Measurements from ENCODE around the gene PPL.
A peak's percentile ranks its signal among the peaks of the same experiment; 100 is the strongest.

Gene PPL

DNA sequence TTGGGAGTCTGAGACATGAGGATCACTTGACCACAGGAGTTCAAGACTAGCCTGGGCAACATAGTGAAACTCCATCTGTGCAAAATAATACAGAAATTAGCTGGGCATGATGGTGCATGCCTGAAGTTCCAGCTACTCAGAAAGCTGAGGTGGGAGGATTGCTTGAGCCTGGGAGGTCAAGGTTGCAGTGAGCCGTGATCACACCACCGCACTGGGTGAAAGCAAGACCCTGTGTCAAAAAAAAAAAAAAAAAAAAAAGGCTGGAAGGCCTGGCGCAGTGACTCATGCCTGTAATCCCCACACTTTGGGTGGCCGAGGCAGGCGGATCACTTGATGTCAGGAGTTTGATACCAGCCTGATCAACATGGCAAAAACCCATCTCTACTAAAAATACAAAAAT, 81.6 kb downstream of the PPL start:
- no peak for DNase-seq

DNA sequence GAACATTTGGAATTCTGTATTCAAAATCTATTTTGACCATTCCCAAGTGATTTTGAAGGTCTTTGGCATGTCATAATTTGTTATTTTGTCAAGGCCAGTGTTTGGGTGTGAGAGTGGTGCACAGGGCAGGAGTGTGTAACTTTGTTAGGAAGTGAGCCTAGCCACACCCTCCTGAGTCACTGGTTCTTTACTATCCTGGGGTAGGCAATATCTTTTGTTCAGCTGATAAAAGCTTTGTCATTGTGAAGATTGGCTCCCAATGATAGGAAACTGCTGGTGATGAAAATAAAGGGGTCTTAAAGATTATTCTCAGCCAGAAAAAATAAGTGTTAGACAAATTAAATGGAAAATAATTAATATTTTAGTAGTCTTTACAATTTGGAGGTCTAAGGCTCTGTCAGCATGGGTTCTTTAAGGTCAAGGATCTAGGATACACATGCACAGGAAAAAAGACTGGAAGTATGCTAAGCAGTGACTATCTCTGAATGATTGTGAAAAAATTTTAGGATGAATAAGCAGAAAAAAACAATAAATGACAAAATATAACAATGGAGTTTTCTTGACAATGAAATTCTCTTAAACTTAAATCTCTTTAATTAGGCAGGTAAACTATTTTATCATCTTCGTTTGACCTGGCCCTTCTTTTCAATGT, 84.6 kb downstream of the PPL start:
- DNase-seq, result no peak

DNA sequence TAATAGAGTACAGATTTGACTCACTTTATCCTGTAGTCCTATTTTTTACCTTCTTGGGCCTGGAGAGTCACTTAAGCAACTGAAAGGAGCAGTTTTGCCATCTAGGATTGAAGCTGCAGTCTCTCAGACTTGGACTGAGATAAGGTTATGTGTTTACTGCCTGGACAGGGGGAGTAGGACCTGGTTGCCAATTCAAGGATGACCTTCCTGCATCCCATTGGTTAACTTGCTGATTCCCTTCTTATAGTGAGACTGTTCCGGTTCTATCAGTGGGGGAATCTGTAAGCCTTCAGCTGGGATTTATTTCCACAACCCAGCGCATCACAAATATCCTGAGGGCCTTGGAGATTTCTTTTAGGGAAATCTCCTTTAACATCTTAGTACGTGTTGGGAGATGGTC, 86.7 kb downstream of the PPL start:
- no peak for DNase-seq

DNA sequence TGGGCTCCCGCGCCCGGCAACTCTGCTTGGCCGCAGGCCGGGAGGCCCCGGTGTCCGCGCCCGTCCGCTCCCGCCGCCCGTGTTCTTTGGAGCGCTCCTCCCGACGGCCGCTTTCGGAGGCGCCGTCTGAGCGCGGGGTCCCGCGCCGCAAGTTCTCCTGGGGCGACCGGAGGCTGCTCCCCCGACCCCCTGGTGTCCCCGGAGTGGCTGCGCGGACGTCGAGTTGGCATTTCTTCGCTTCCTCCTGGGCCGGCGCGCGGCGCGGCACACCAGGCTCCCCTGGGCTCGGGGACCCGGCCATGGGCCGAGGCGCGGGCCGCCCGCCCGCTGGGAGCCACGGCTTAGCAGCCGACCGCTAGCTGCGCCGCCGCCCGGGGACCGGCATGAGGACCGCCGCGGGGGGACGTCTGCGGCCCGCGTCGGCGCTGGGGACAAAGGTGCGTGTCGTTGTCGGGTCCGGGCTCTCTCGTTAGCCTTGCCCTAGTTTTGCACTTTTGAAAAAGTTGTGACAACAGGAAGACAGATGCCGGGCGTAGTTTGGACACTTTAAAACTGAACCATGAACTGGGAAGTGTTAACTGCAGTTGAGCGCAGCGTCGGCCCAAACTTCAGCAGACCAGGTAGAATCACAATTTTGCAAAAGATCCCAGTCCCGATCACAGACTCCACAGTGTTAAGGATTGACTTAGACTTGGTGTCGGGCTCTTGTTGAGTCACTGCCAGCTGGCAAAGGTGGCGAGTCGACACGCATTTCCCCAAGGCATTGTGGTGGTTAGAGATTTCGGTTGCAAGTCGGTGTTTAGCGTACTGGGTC, 89.0 kb downstream of the PPL start:
- DNase-seq, result peak; percentile 30

DNA sequence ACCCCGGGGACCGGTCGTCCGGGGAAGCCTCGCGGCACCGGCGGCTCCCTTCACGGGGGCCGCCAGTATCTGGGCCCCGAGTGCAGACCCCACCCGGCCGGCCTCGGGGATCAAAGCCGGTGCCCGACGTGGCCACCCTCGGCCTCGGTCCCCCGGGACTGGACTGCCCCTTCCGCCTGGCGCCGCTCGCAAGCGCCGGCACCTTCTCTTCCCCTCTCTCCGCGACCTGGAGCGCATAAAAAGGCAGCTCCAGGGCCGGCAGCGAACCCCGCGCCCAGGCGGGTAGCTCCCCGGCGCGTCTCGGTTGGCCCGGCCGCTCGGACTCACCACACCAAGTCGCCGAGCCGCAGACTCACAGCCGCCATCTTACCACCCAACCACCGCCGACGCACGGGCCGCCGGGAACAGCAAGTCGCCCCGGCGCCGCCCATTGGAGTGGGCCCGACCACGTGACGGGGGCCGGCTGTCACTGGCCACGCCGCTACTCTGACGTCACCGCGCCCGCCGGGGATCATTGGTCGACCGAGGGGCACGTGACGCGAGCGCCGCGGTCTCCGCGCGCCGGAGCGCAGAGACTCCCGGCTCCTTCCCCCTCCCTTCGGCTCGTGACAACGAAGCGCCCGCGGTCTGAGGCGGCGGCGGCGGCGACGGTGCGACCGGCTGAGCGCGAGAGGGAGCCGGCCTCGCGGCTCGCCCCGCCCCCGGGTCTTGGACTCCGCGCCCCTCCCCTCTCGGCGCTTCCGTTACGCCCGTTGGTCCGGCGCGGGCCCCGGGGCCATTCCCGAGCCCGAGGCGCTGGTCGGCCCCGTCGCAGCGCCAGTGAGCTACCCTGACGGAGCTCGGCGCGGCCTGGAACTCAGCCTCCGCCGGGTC, 89.8 kb downstream of the PPL start, which contains the start of the genes GLYR1 and UBN1:
Gene GLYR1 (minus strand): TSS at position 388 of the 873 bp plus-strand sequence. CDS start 23 bp downstream, at position 365.
Gene UBN1 (plus strand): TSS at position 581 of the 873 bp plus-strand sequence. CDS start 5,437 bp downstream, outside the sequence.
- peak; percentile 100 for DNase-seq

DNA sequence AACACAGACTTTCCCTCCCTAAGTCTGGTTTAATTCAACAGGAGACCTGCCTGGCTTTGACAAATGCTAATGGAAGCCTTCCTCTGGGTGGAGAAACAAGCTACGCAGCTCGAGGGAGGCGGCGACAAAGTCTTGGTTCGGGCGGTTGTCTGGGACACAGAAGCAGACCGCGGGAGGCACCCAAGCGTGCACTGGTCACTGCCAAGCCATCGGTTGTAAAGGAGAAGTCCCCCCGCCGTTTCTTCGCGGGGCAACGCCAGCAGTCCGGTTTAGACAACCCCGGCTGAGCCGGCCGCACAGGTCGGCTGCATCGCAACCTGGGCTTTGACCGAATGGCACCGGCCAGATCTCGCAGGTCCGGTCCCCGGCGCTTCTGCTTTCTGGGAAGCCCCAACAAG, 90.4 kb downstream of the PPL start:
- DNase-seq, result peak; percentile 22

DNA sequence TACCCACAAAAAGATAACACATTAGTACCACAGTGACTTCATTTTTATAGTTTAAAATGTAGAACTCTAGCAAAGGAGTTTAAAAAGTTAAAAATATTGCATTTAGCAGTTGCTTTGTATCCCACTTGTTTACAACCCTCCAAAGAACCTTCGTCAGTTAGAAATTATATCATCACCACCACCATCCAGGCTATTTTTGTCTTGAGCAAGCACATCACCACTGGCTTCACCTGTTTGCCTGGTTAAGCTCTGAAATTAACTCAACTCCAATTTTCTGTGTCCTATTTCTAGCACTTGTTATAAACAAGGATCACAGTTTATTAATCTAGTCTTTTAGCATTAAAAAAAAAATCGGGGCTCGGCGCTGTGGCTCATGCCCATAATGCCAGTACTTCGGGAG, 96.0 kb downstream of the PPL start:
- no peak for DNase-seq

DNA sequence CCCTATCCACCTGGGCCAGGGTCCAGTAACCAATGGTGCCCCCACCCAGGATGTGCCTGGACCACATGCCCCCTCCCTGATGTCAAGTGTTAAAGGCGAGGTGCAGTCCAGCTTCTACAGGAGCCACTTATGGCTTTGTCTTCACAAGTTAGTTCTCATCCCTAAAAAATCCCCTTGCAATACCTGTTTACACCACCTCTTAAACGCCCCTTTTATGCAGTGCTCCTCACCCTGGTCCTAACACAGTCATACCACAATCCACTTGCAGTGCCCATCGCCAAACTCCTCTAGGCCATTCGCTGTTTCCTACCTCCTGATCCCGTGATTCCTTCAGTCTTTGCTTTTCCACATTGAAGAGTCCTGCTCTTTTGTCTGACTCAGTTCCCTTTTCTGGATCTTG, 97.0 kb downstream of the PPL start:
- DNase-seq, result no peak

DNA sequence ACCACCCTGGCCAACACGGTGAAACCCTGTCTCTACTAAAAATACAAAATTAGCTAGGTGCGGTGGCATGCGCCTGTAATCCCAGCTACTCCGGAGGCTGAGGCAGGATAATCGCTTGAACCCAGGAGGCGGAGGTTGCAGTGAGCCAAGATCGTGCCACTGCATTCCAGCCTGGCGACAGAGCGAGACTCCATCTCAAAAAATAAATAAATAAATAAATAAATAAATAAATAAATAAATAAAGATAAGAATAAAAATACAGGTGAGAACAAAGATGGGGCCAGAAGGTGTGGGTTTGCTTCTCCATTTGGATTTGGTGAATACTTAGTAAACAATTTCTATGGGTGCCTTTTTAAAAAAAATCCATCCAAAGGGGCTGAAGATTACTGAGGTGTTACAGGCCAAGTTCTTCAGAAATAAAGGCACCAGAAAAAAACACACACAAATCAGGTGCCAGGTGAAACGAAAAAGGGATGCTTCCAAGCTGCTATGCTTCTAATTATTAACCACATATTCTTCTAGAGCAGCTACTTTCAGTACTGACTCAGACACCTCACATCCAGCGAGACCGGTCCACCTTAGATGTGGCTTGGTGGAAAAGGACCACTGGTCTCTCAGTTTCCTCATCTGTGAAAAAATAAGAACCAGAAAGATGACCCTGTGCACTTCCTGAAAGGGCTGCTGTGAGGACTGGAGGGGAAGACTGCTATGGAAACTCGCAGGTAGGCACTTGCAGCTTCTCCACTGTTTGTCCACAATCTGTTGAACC, 99.0 kb downstream of the PPL start:
- DNase-seq, result no peak

DNA sequence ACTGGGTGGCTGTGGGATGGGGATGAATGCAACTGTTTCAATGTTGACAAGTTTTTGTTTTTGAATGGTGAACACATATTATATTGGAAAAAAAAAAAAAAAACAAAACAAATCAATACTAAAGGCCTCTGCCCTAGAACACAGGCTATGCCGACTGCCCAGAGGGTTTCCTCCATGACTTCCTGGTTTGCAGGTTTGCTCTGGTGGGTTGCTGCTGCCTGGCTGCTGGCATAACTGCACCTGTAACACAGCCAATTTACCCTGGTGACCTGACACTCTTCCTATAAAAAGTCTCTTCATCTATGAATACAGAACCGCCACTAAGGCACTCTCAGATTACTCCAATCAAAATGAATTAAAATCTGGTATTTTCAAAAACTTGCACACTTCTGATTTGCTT, 100.2 kb downstream of the PPL start:
- no peak for DNase-seq

DNA sequence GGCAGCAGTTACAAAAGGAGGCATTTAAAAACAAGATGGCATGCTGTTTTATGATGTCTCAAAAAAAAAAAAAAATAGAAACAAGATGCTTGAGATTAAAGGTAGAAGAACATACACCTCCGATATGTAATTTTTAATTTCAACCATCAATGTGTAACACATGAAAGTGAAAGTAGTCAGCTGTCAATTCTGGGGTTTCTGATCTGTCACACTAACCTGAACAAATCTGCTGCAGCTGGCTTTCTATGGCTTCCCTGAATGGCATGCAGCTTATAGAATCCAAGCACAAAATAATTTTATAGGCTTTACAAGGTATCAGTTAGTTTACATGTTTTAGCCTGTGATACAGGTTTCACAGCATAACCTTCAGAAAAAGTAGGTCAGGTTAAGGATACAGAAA, 103.4 kb downstream of the PPL start:
- DNase-seq, result no peak

DNA sequence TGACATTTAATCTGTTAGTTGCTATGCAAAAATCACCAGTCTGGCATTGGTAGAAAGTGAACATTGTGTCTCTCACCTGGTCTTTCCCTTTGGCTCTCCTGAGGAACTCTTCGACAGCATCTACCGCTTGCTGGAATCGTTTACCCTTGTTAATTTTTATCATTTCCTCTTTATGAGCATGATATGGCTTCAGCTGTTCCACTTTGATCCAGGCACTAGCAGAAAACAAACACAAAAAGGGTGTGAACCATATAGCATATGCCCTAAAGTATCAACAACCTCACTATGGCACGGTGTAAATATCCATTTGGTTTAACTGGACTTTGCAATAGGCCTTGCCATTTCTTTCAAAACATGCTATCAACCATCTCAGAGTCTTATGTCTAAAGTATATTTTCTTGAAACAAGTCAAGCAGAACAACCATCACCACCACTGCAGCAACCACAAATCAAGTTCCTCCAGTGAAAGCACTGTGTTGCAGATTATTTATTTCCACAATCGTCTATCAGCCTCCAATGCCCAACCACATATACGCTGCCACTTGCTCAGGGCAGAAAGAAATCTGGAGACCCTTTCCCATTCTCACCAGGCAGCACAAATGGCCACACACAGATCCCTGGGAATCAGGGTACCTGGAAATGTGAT, 104.1 kb downstream of the PPL start:
- DNase-seq, result no peak
